IPS-18a (cell line): ENCODE data around the gene ZNF280B.
"Not testable (repeated sequence)": the region's sequence is repeated elsewhere in the genome, so short reads cannot be mapped to it uniquely, and the experiment has no call there.

Experiments
- H3K27ac ChIP-seq: one replicate; pipeline ENCODE4 v1.5.1; 2013; ENCODE audit warnings: low read length
- H3K27me3 ChIP-seq: one replicate; pipeline ENCODE4 v1.6.1; 2013; ENCODE audit warnings: mild to moderate bottlenecking, low read length; ENCODE audit not compliant: control insufficient read depth, insufficient read depth
- H3K36me3 ChIP-seq: one replicate; pipeline ENCODE4 v1.6.1; 2013; ENCODE audit warnings: low read depth, low read length; ENCODE audit not compliant: control insufficient read depth
- H3K4me1 ChIP-seq: one replicate; pipeline ENCODE4 v1.6.1; 2013; ENCODE audit warnings: low read depth, low read length; ENCODE audit not compliant: control insufficient read depth
- H3K4me3 ChIP-seq: one replicate; pipeline ENCODE4 v1.5.1; 2013; ENCODE audit warnings: low read length
- H3K9ac ChIP-seq: one replicate; pipeline ENCODE4 v1.6.1; 2013; ENCODE audit warnings: mild to moderate bottlenecking, low read length, moderate library complexity
- H3K9me3 ChIP-seq: one replicate; pipeline ENCODE4 v1.6.1; 2013; ENCODE audit warnings: low read depth, low read length; ENCODE audit not compliant: control insufficient read depth

The ZNF280B gene

DNA sequence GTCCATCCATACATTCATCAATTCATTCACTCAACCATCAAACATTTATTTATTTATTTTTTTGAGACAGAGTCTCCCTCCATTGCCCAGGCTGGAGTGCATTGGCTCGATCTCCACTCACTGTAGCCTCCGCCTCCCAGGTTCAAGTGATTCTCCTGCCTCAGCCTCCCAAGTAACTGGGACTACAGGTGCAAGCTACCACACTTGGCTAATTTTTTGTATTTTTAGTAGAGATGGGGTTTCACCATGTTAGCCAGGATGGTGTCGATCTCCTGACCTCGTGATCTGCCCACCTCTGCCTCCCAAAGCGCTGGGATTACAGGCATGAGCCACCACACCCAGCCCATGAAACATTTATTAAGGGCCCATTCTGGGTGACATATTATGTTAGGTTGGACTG is 37.4 kb downstream of the ZNF280B start:
- H3K27me3 ChIP-seq, result peaks cover 25% of the 10 kb centered on the region
- H3K9ac ChIP-seq, H3K9me3 ChIP-seq, H3K27ac ChIP-seq, H3K4me3 ChIP-seq, H3K4me1 ChIP-seq, H3K36me3 ChIP-seq: not testable (repeated sequence)

- Histone ChIP-seq H3K27me3 (peaks cover 39% of the 10 kb centered on the region), H3K9ac (no peak overlapping the region), H3K4me3 (no peak overlapping the region)
These were observed 39.0 kb downstream of the ZNF280B start for GRCh38 chr22:22469527-22469926.

DNA sequence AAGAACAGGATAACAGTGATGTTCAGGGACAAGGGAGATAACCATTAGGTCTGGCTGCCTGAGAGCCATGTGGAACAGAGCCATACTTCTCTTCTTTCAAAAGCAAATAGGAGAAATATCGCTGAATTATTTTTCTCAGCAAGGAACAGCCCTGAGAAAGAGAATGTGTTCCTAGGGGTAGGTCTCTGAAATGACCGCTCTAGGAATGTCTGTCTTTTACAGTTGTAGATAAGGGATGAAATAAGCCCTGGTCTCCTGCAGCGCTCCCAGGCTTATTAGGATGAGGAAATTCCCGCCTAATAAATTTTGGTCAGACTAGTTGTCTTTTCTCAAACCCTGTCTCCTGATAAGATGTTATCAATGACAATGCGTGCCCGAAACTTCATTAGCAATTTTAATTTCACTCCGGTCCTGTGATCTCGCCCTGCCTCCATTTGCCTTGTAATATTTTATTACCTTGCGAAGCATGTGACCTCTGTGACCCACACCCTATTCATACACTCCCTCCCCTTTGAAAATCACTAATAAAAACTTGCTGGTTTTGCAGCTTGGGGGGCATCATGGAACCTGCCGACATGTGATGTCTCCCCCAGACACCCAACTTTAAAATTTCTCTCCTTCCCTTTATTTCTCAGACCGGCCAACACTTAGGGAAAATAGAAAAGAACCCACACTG is 39.6 kb downstream of the ZNF280B start:
- H3K27me3 ChIP-seq, result peaks cover 45% of the 10 kb centered on the region
- not testable (repeated sequence) for H3K4me1 ChIP-seq

More at GRCh38 chr22:22469527-22469926, 39.0 kb downstream of the ZNF280B start:
- no peak overlapping the region for H3K27ac ChIP-seq
- no peaks in the 10 kb centered on the region for H3K36me3 ChIP-seq
- H3K4me1 ChIP-seq, result peaks cover 2% of the 10 kb centered on the region
- H3K9me3 ChIP-seq, result peaks cover 8% of the 10 kb centered on the region

GRCh38 chr22:22467112-22467511 is 41.4 kb downstream of the ZNF280B start:
- peaks cover 8% of the 10 kb centered on the region for H3K9me3 ChIP-seq
- peaks cover 62% of the 10 kb centered on the region for H3K27me3 ChIP-seq
- H3K4me3 ChIP-seq, result no peak overlapping the region
- H3K9ac ChIP-seq, result no peak overlapping the region
- H3K27ac ChIP-seq, result no peak overlapping the region
- no peaks in the 10 kb centered on the region for H3K4me1 ChIP-seq
- H3K36me3 ChIP-seq, result no peaks in the 10 kb centered on the region

More for the DNA sequence above, 39.6 kb downstream of the ZNF280B start:
- H3K9me3 ChIP-seq, H3K4me3 ChIP-seq, H3K9ac ChIP-seq, H3K36me3 ChIP-seq, H3K27ac ChIP-seq: not testable (repeated sequence)

DNA sequence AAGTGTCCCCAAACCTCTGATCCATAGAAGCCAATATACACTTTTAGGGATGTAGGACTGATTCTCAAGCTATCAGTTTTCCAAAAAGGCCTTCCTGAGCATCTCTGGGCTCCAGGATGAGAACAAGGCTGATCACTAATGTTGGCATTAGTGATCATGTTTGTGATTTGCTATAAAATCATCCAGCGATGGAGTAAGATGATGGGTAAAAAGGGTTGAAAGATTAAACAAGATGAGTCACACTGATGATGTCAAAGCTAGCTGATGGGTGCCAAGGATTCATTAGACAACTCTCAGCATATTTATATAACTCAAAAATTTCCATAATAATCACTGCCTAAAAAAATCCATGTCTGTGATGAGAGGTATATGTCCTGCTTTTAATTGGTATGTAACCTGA is 42.8 kb downstream of the ZNF280B start:
- Histone ChIP-seq H3K36me3 (no peaks in the 10 kb centered on the region), H3K4me1 (no peaks in the 10 kb centered on the region), H3K9ac (no peak overlapping the region), H3K9me3 (peaks cover 8% of the 10 kb centered on the region), H3K27me3 (peaks cover 62% of the 10 kb centered on the region), H3K27ac (no peak overlapping the region), H3K4me3 (no peak overlapping the region)

GRCh38 chr22:22465094-22465602 is 43.4 kb downstream of the ZNF280B start:
- no peak overlapping the region for H3K27ac ChIP-seq
- peaks cover 63% of the 10 kb centered on the region for H3K27me3 ChIP-seq
- no peak overlapping the region for H3K9ac ChIP-seq
- peaks cover 9% of the 10 kb centered on the region for H3K9me3 ChIP-seq
- H3K36me3 ChIP-seq, result no peaks in the 10 kb centered on the region
- H3K4me1 ChIP-seq, result no peaks in the 10 kb centered on the region
- H3K4me3 ChIP-seq, result no peak overlapping the region

DNA sequence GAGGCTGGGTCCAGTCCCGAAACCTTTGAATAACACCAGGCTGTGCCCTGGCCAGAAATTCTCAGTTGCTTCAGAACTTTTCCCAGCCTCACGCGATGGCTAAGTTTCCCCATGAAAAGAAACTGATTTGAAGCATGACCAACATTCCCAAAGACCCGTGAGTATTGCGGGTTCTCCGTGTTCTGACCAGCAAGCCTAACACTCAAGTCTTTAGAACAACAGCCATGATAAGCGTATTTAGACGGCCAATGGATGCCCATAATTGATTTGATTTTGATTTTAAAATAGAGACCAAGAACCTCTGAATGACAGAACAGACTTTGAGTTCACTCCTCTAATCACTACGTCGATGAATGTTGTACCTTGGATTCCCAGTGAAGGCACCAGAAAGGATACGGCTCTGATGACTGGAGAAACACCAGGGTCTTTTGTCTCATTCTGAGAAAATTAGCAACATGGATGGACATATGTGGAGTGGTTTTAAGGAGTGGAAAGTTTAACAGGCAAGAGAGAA is 43.9 kb downstream of the ZNF280B start:
- peaks cover 10% of the 10 kb centered on the region for H3K9me3 ChIP-seq
- H3K27me3 ChIP-seq, result peaks cover 63% of the 10 kb centered on the region
- no peaks in the 10 kb centered on the region for H3K36me3 ChIP-seq
- no peaks in the 10 kb centered on the region for H3K4me1 ChIP-seq
- H3K4me3 ChIP-seq, result no peak overlapping the region
- H3K9ac ChIP-seq, result no peak overlapping the region
- H3K27ac ChIP-seq, result no peak overlapping the region

GRCh38 chr22:22463855-22464540 is 44.5 kb downstream of the ZNF280B start:
- H3K9ac ChIP-seq, result no peak overlapping the region
- peaks cover 63% of the 10 kb centered on the region for H3K27me3 ChIP-seq
- H3K36me3 ChIP-seq, result no peaks in the 10 kb centered on the region
- H3K9me3 ChIP-seq, result peaks cover 12% of the 10 kb centered on the region
- no peak overlapping the region for H3K27ac ChIP-seq
- no peak overlapping the region for H3K4me3 ChIP-seq
- no peaks in the 10 kb centered on the region for H3K4me1 ChIP-seq

DNA sequence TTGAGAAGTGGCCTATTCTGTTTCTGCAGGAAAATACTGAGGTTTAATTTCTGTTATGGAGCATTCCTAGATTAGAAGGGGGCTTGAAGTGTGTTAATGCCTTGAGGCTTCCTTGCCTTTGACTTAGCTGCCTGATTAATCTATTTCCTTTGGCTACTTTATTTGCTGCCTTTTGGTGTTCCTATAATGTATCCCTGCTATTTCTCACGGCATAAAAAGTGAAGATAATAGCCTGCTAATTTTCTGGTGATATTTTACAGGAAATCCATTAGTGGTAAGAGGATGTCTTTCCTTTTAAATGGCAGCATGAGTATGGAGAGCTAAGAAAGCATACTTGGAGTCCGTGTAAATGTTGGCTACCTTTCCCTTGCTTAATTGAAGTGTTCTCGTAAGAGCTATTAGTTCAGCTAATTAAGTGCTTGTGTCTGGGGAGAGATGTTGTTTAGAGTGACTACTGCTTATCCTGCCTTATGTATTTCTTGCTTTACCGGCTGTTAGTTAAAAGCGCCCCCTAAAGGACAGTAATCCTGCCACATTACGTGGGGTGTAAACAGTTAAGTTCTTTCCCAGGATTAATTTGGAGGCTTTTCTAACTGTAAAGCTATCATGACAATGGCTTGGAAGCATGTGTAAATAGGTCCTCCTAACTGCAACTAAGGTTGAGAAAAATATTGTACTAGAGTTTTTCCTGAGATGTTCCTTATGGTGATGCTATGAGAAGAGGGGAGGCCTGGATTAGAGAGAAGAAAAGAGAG is 45.6 kb downstream of the ZNF280B start:
- Histone ChIP-seq H3K9me3 (peaks cover 15% of the 10 kb centered on the region), H3K9ac (no peak overlapping the region), H3K4me3 (no peak overlapping the region), H3K4me1 (no peaks in the 10 kb centered on the region), H3K36me3 (no peaks in the 10 kb centered on the region), H3K27me3 (peaks cover 68% of the 10 kb centered on the region), H3K27ac (no peak overlapping the region)

- H3K4me3 ChIP-seq, result no peak overlapping the region
- no peaks in the 10 kb centered on the region for H3K4me1 ChIP-seq
- H3K9ac ChIP-seq, result no peak overlapping the region
- peaks cover 17% of the 10 kb centered on the region for H3K9me3 ChIP-seq
- H3K27me3 ChIP-seq, result peaks cover 73% of the 10 kb centered on the region
- H3K36me3 ChIP-seq, result no peaks in the 10 kb centered on the region
- no peak overlapping the region for H3K27ac ChIP-seq
These were observed 47.0 kb downstream of the ZNF280B start for GRCh38 chr22:22461583-22461982.

DNA sequence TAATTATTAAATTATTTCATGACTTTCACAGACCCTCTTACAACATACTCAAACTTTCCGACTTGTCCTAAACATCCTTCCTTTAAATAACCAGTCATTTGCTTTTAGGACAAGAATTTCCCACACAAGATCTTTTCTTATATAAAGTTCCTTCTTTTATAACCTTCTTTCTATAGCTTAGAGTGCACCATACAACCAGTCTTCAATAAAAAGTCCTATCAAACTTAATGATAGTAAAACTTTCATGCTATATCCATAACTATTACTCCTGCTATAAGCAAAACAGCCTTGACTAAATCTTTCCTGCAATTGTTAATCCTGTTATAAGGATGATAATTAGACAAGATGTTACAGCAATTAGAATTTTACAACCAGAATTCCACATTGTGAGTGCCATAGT is 47.4 kb downstream of the ZNF280B start:
- peaks cover 73% of the 10 kb centered on the region for H3K27me3 ChIP-seq
- H3K36me3 ChIP-seq, result no peaks in the 10 kb centered on the region
- no peak overlapping the region for H3K9ac ChIP-seq
- no peaks in the 10 kb centered on the region for H3K4me1 ChIP-seq
- no peak overlapping the region for H3K4me3 ChIP-seq
- H3K27ac ChIP-seq, result no peak overlapping the region
- H3K9me3 ChIP-seq, result peaks cover 17% of the 10 kb centered on the region
